ENCODE results near the gene SMC1A. TPM values are rescaled to one million over a fixed set of nuclear protein-coding genes. Genes with fewer than 3 reads are reported as not detected.

The SMC1A gene
- total RNA-seq, 4 donors from 2014 or later = 35.5 to 119 (median 39.7) TPM

DNA sequence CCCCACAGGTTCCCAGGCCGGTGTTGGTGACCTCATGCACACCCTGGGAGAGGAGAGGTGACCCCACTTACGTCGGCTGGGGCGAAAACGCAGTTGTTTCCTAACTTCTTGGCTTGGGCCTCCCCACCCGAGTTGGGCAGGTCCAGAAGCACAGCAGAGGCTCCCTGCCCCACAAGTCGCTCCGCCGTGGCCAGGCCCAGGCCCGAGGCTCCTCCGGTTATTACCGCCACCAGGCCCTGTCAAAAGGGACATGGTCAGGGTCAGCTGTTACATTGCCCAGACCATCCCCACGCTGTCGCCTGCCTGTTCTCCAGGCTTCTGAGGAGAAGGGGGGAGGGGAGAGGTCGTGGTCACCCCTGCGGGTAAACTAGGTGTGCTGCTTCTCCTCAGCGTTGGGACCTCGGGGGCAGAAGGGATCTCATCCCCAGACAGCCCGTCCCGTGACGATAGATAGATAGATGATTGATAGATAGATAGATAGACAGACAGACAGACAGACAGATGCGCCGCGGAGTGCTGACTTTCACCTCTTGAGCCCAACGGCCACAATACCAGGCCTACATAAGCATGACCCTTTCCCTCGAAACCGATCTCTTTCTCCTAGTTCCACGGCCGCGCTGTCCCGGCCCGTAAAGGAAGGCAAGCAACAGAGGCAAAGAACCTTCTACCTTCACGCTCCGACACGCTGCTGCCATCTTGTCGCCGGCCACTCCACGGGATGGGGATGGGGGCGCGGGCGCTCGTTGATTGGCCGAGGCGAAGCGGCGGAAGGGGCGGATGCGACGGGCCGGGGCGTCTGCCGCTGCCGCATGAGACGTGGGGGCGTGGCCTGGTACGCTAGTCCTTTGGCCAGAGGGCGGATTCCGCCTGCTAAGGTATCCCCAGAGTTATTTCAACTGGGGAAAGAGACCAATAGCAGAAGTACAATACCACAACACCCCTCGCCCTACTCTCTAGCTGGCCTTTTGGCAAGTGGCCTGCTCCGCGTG, 11.5 kb upstream of the SMC1A start, which contains the start of gene HSD17B10:
HSD17B10 (minus strand) TSS at position 720 of the 989 bp plus-strand sequence; CDS start at position 695, 25 bp downstream.
- Histone ChIP-seq H3K27me3 (no peaks in the 10 kb centered on the region), H3K9me3 (no peaks in the 10 kb centered on the region), H3K27ac (peak within 1 kb of the TSS; percentile 40 to 77 (median 72)), H3K4me3 (peak within 1 kb of the TSS; percentile 36 to 72 (median 61)), H3K4me1 (peaks cover 0 to 6% (median 0%) of the 10 kb centered on the region in 4 donors), H3K36me3 (peaks cover 0 to 16% (median 0%) of the 10 kb centered on the region in 3 donors)
- DNase-seq = peak; percentile 91 to 96 (median 91)
- TF ChIP-seq, protein P1, sequence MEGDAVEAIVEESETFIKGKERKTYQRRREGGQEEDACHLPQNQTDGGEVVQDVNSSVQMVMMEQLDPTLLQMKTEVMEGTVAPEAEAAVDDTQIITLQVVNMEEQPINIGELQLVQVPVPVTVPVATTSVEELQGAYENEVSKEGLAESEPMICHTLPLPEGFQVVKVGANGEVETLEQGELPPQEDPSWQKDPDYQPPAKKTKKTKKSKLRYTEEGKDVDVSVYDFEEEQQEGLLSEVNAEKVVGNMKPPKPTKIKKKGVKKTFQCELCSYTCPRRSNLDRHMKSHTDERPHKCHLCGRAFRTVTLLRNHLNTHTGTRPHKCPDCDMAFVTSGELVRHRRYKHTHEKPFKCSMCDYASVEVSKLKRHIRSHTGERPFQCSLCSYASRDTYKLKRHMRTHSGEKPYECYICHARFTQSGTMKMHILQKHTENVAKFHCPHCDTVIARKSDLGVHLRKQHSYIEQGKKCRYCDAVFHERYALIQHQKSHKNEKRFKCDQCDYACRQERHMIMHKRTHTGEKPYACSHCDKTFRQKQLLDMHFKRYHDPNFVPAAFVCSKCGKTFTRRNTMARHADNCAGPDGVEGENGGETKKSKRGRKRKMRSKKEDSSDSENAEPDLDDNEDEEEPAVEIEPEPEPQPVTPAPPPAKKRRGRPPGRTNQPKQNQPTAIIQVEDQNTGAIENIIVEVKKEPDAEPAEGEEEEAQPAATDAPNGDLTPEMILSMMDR (IDR thresholded peaks at IDR 0.05) = no peak
- peak in 1 of 2 donors; percentile 48 for TF ChIP-seq POLR2A (IDR thresholded peaks at IDR 0.05)

DNA sequence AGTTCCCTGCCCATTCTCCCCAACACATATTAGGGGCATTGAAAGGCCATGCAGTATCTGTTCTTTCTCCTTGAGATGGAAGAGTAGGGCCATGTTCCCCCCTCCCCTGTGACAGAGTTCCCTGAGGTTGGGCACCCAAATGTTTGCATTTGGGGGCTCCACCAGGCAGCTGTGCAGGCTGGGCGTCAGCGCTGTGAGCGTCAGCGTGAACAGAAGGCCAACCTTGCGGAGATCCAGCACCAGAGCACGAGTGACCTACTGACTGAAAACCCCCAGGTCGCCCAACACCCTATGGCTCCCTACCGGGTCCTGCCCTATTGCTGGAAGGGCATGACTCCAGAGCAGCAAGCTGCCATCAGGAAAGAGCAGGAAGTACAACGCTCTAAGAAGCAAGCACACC, 7.8 kb upstream of the SMC1A start:
- peaks cover 0 to 16% (median 0%) of the 10 kb centered on the region in 3 donors for H3K36me3 ChIP-seq
- no peak overlapping the region for H3K4me3 ChIP-seq
- H3K9me3 ChIP-seq = no peaks in the 10 kb centered on the region
- TF ChIP-seq, protein P1 (IDR thresholded peaks at IDR 0.05) = no peak
- no peak for TF ChIP-seq POLR2A (IDR thresholded peaks at IDR 0.05)
- H3K4me1 ChIP-seq = peaks cover 0 to 6% (median 0%) of the 10 kb centered on the region in 4 donors
- no peaks in the 10 kb centered on the region for H3K27me3 ChIP-seq
- no peak overlapping the region for H3K27ac ChIP-seq
- no peak for DNase-seq

DNA sequence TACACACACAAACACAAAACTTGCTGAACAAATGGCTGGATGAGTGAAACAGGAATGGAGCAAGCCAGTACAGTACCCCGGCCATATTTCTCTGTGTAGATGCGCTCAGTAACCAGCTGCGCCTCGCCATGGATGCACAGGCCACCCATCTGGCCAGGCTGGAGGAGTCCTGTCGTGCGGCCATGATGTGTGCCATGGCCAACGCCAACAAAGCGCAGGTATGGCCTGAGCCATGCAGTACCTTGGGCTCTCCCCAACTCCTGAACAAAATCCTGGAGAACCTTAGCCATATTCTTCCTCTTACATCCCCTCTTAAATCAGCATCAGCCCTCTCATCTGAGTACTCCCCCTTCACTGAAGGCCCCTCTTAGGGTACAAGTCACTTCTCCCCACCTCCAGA, 7.3 kb upstream of the SMC1A start:
- no peaks in the 10 kb centered on the region for H3K27me3 ChIP-seq
- DNase-seq = no peak
- no peak overlapping the region for H3K27ac ChIP-seq
- no peak overlapping the region for H3K4me3 ChIP-seq
- peaks cover 0 to 6% (median 0%) of the 10 kb centered on the region in 4 donors for H3K4me1 ChIP-seq
- TF ChIP-seq POLR2A (IDR thresholded peaks at IDR 0.05) = no peak
- TF ChIP-seq, protein P1 (IDR thresholded peaks at IDR 0.05) = no peak
- no peaks in the 10 kb centered on the region for H3K9me3 ChIP-seq
- peaks cover 0 to 16% (median 0%) of the 10 kb centered on the region in 3 donors for H3K36me3 ChIP-seq

DNA sequence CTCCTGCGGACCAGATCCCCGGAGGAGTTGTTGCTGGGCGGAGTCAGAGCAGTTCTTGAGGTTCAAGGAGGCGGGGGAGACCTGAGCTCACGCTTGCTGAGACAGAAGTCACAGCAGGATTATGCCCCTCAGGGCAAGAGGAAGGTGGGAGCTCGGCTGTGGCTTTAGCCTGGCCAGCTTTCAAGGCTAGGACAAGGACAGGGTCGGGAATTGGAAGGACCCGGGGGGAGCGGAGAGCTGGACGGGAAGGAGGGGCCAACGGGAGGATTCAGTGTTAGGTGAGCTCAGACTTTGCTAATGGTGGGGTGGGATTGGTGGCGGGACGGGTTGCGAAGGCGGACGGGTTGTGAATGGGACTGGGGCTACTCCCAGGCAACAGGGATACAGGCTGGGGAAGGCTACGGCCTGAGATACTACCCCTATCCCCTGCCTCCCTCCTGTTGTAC, 430 bp upstream of the SMC1A start, which contains the start of gene RIBC1:
RIBC1 (plus strand) TSS at position 13 of the 446 bp plus-strand sequence. CDS start 3,404 bp downstream, outside the sequence.
- no peak for DNase-seq
- Histone ChIP-seq H3K4me3 (peak within 1 kb of the TSS; percentile 57 to 77 (median 72)), H3K4me1 (peaks cover 0 to 12% (median 4%) of the 10 kb centered on the region in 4 donors), H3K9me3 (no peaks in the 10 kb centered on the region), H3K27ac (peak within 1 kb of the TSS; percentile 89 to 95 (median 93)), H3K36me3 (no peaks in the 10 kb centered on the region), H3K27me3 (no peaks in the 10 kb centered on the region)
- TF ChIP-seq, protein P1 (IDR thresholded peaks at IDR 0.05) = no peak
- TF ChIP-seq POLR2A (IDR thresholded peaks at IDR 0.05) = no peak

DNA sequence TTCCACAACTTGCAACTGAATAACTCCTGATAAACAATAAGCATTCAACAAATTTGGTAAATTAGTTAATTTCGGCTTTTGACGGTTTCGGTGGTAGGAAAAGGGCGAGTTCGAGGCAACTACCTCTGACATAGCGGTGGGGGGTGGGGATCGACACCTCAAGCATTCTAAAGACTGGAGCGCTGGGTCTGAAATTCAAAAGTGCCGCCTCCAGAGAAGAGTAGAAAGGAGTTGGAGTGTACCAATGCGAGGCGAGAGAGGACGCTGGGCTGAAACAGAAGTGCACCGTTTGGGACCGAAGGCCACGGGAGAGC, 725 bp downstream of the SMC1A start:
- Histone ChIP-seq H3K27ac (peak overlapping the region; percentile 89 to 95 (median 93)), H3K4me1 (peaks cover 0 to 12% (median 4%) of the 10 kb centered on the region in 4 donors), H3K36me3 (no peaks in the 10 kb centered on the region), H3K9me3 (no peaks in the 10 kb centered on the region), H3K27me3 (no peaks in the 10 kb centered on the region), H3K4me3 (peak overlapping the region; percentile 57 to 77 (median 72))
- TF ChIP-seq POLR2A (IDR thresholded peaks at IDR 0.05) = no peak
- TF ChIP-seq, protein P1 (IDR thresholded peaks at IDR 0.05) = no peak
- DNase-seq = no peak
